Measurements from ENCODE around the gene KCNN3.

Gene KCNN3

GRCh38 chr1:154831462-154831861, 38.6 kb downstream of the KCNN3 start:
- no peak overlapping the region for H3K4me3 ChIP-seq (replicated peaks in 1 of 2; ENCODE audit: low read depth in 2 of 2, low read length in 2 of 2)
- no peak for TF ChIP-seq CTCF (IDR thresholded peaks at IDR 0.05; ENCODE audit: low read depth, low read length)
- peak in 1 of 2 donors; percentile 31 for DNase-seq (ENCODE audit: low read depth in 2 of 2)

GRCh38 chr1:154829062-154829461, 41.0 kb downstream of the KCNN3 start:
- DNase-seq (ENCODE audit: low read depth in 2 of 2), result no peak
- TF ChIP-seq CTCF (IDR thresholded peaks at IDR 0.05; ENCODE audit: low read depth, low read length), result no peak
- H3K4me3 ChIP-seq (replicated peaks in 1 of 2; ENCODE audit: low read depth in 2 of 2, low read length in 2 of 2), result no peak overlapping the region

GRCh38 chr1:154824179-154825000, 45.7 kb downstream of the KCNN3 start:
- no peak overlapping the region for H3K4me3 ChIP-seq (replicated peaks in 1 of 2; ENCODE audit: low read depth in 2 of 2, low read length in 2 of 2)
- no peak for DNase-seq (ENCODE audit: low read depth in 2 of 2)
- TF ChIP-seq CTCF (IDR thresholded peaks at IDR 0.05; ENCODE audit: low read depth, low read length), result no peak

GRCh38 chr1:154822717-154823116, 47.4 kb downstream of the KCNN3 start:
- TF ChIP-seq CTCF (IDR thresholded peaks at IDR 0.05; ENCODE audit: low read depth, low read length), result no peak
- DNase-seq (ENCODE audit: low read depth in 2 of 2), result no peak
- H3K4me3 ChIP-seq (replicated peaks in 1 of 2; ENCODE audit: low read depth in 2 of 2, low read length in 2 of 2), result no peak overlapping the region

GRCh38 chr1:154822233-154822632, 47.8 kb downstream of the KCNN3 start:
- no peak for DNase-seq (ENCODE audit: low read depth in 2 of 2)
- no peak overlapping the region for H3K4me3 ChIP-seq (replicated peaks in 1 of 2; ENCODE audit: low read depth in 2 of 2, low read length in 2 of 2)
- no peak for TF ChIP-seq CTCF (IDR thresholded peaks at IDR 0.05; ENCODE audit: low read depth, low read length)

GRCh38 chr1:154821083-154821482, 49.0 kb downstream of the KCNN3 start:
- peak in 1 of 2 donors; percentile 26 for DNase-seq (ENCODE audit: low read depth in 2 of 2)
- TF ChIP-seq CTCF (IDR thresholded peaks at IDR 0.05; ENCODE audit: low read depth, low read length), result no peak
- no peak overlapping the region for H3K4me3 ChIP-seq (replicated peaks in 1 of 2; ENCODE audit: low read depth in 2 of 2, low read length in 2 of 2)
